Subcutaneous adipose tissue (tissue), 4 donors: ENCODE results near the gene STAB1. TPM values are rescaled to one million over a fixed set of nuclear protein-coding genes. Genes with fewer than 3 reads are reported as not detected.

Source experiments
- CTCF ChIP-seq: fragments of 450-650 bp; IDR thresholded peaks from one replicate; pipeline ENCODE4 v1.5.1; 2016; ENCODE audit warnings: low read depth, mild to moderate bottlenecking, control low read depth, antibody characterized with exemption, moderate library complexity
- total RNA-seq, 4 donors: library from RNA; depleted of rRNA; stranded (reverse); fragments of >200 nt; gene quantifications; one replicate each; pipeline ENCODE4 v1.1.0, GENCODE V29; 2016

Gene STAB1
- total RNA-seq, 4 donors from 2014 or later: 147 to 268 (median 218) TPM

GRCh38 chr3:52463416-52463815, 31.7 kb upstream of the STAB1 start:
- TF ChIP-seq CTCF: no peak

GRCh38 chr3:52468336-52468735, 26.8 kb upstream of the STAB1 start:
- TF ChIP-seq CTCF: no peak

- no peak for TF ChIP-seq CTCF
These were observed 26.1 kb upstream of the STAB1 start for GRCh38 chr3:52469001-52469400.

- no peak for TF ChIP-seq CTCF
These were observed 24.2 kb upstream of the STAB1 start for GRCh38 chr3:52470920-52471319.

GRCh38 chr3:52471371-52472238, 23.5 kb upstream of the STAB1 start:
- no peak for TF ChIP-seq CTCF

- no peak for TF ChIP-seq CTCF
These were observed 22.7 kb upstream of the STAB1 start for GRCh38 chr3:52472239-52473000.

- no peak for TF ChIP-seq CTCF
These were observed 22.1 kb upstream of the STAB1 start for GRCh38 chr3:52473026-52473425.
